PC-9 (cell line): Measurements from ENCODE around the gene ZBTB7C. TPM values are rescaled to one million over a fixed set of nuclear protein-coding genes. Genes with fewer than 3 reads are reported as not detected.

Source experiments
- BruUV-seq: library from RNA; stranded (reverse); fragments of 400-500 nt; replicated peaks from 2 replicates; lab custom pipeline; 2021; lab: Mats Ljungman, UMichigan
- CTCF ChIA-PET: fragments of 300-600 bp; sonication (Branson Sonifier 250); formaldehyde crosslinking; loops from one replicate; lab custom pipeline; 2022; ENCODE audit warnings: antibody characterized with exemption; lab: Charles Lee
- POLR2A ChIA-PET: fragments of 300-600 bp; sonication (Branson Sonifier 250); formaldehyde crosslinking; loops from one replicate; lab custom pipeline; 2022; ENCODE audit warnings: antibody characterized with exemption; ENCODE audit not compliant: unreplicated experiment; lab: Charles Lee
- DNase-seq, 2 experiments: peaks; one replicate each; pipeline versions ENCODE4 v3.0.0 to v3.0.0-alpha.2; 2015 to 2022; ENCODE audit warnings: mixed read lengths in 1 of 2
- H2AFZ ChIP-seq: fragments of 200-600 bp; sonication (generic); 2 replicates; pipeline ENCODE4 v1.8.1; 2017; ENCODE audit warnings: antibody characterized with exemption
- H3F3A ChIP-seq: fragments of 200-600 bp; sonication (generic); 2 replicates; pipeline ENCODE4 v1.8.1; 2017; ENCODE audit warnings: antibody characterized with exemption, mild to moderate bottlenecking, low read depth; ENCODE audit not compliant: insufficient read depth
- H3K27ac ChIP-seq: fragments of 200-600 bp; sonication (generic); 2 replicates; pipeline ENCODE4 v1.6.1; 2016; ENCODE audit warnings: mixed run types
- H3K27me3 ChIP-seq: fragments of 200-600 bp; sonication (generic); 2 replicates; pipeline ENCODE4 v1.6.1; 2016; ENCODE audit warnings: low read depth, mixed run types; ENCODE audit not compliant: insufficient read depth
- H3K36me3 ChIP-seq: fragments of 200-600 bp; sonication (generic); 2 replicates; pipeline ENCODE4 v1.6.1; 2016; ENCODE audit warnings: low read depth, mixed run types
- H3K4me1 ChIP-seq: fragments of 200-600 bp; sonication (generic); replicated peaks from 2 replicates; pipeline ENCODE4 v1.6.1; 2016; ENCODE audit warnings: mixed run types; ENCODE audit not compliant: insufficient read depth
- H3K4me2 ChIP-seq: fragments of 200-600 bp; sonication (generic); 2 replicates; pipeline ENCODE4 v1.6.1; 2017; ENCODE audit warnings: mixed run types
- H3K4me3 ChIP-seq: fragments of 200-600 bp; sonication (generic); 2 replicates; pipeline ENCODE4 v1.6.1; 2016; ENCODE audit warnings: mixed run types
- H3K79me2 ChIP-seq: fragments of 200-600 bp; sonication (generic); 2 replicates; pipeline ENCODE4 v1.6.1; 2017; ENCODE audit warnings: low read depth, mixed run types
- H3K9me2 ChIP-seq: fragments of 200-600 bp; sonication (generic); 2 replicates; pipeline ENCODE4 v1.8.1; 2017; ENCODE audit warnings: mild to moderate bottlenecking; ENCODE audit not compliant: insufficient read depth
- H3K9me3 ChIP-seq: fragments of 200-600 bp; sonication (generic); 2 replicates; pipeline ENCODE4 v1.8.1; 2016; ENCODE audit warnings: low read depth; ENCODE audit not compliant: insufficient read depth
- H4K20me1 ChIP-seq: fragments of 200-600 bp; sonication (generic); 2 replicates; pipeline ENCODE4 v1.8.1; 2017; ENCODE audit not compliant: insufficient read depth
- CTCF ChIP-seq: fragments of 200-600 bp; sonication (generic); conservative IDR thresholded peaks from 2 replicates; pipeline ENCODE4 v1.6.1; 2017; ENCODE audit warnings: mixed run types, antibody characterized with exemption, mild to moderate bottlenecking, moderate library complexity
- EZH2 ChIP-seq: fragments of 200-600 bp; sonication (generic); IDR thresholded peaks from 2 replicates; pipeline ENCODE4 v1.8.0; 2017; ENCODE audit warnings: antibody characterized with exemption, low read depth
- intact Hi-C: fragments of 100-400 bp; cut with micrococcal nuclease; formaldehyde crosslinking; loops from one replicate; pipeline ENCODE4 v1.10.0; 2022; ENCODE audit not compliant: unreplicated experiment
- total RNA-seq: library from RNA; stranded (reverse); gene quantifications from 2 replicates; pipeline ENCODE4 v1.2.3, GENCODE V29; 2021

Gene ZBTB7C
- total RNA-seq, 1 experiment from 2014 or later, result not detected

GRCh38 chr18:48430150-48430549 lies 21.0 kb upstream of the ZBTB7C start:
- Histone ChIP-seq H3K9me3 (no peaks in the 10 kb centered on the region), H4K20me1 (no peaks in the 10 kb centered on the region), H3K4me1 (0 out of 2 replicates have a peak, but pooled peaks cover 5% of the 10 kb centered on the region), H3F3A (no peaks in the 10 kb centered on the region), H3K4me2 (no peak overlapping the region), H3K9me2 (no peaks in the 10 kb centered on the region), H3K27me3 (peaks cover 8% of the 10 kb centered on the region; the same call in 1 of the 2 replicates), H3K4me3 (no peak overlapping the region), H3K79me2 (no peaks in the 10 kb centered on the region), H3K36me3 (no peaks in the 10 kb centered on the region), H2AFZ (no peak overlapping the region), H3K27ac (no peak overlapping the region)
- intact Hi-C loops, result no loop called here
- no peak for TF ChIP-seq EZH2
- TF ChIP-seq CTCF, result no peak
- ChIA-PET CTCF (no interaction called here), POLR2A (no interaction called here)
- no peak for DNase-seq
- no TSS peak for BruUV-seq

DNA sequence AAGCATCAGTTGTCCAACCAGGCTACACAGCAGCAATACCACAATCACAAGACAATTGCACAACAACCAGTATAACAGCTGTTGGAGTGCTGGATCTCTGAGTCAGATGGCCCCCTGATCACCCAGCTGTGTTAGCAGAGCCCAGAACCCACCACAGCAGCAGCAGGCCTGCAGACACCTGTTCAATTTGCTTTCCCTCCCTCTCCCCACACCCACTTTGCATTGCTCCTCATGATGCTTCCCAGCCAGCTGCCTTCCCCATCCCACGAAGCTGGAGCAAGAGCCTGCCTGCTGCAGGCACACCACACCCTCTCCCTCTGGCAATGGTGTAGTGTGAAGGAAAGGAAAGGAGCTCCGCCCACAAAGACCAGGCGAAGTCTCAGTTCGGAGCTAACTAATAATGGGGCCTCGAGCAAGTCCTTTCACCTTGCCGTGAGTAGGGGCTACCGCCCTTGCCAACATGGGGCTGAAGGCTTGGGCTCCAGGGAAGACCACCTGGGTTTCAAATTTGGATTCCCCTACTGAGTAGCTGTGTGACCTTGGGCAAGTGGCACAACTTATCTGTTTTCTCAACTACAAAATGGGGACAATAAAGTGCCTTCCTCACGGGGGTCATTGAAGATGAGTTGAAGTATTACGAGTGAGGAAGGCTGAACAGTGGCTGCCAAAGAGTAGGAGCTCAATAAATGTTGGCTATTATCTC lies 19.4 kb upstream of the ZBTB7C start:
- Histone ChIP-seq H3K36me3 (no peaks in the 10 kb centered on the region), H3K27ac (no peak overlapping the region), H2AFZ (no peak overlapping the region), H4K20me1 (no peaks in the 10 kb centered on the region), H3K27me3 (peaks cover 8% of the 10 kb centered on the region; the same call in 1 of the 2 replicates), H3K4me2 (no peak overlapping the region), H3K79me2 (no peaks in the 10 kb centered on the region), H3K4me3 (no peak overlapping the region), H3F3A (no peaks in the 10 kb centered on the region), H3K4me1 (0 out of 2 replicates have a peak, but pooled peaks cover 4% of the 10 kb centered on the region), H3K9me3 (no peaks in the 10 kb centered on the region), H3K9me2 (no peaks in the 10 kb centered on the region)
- TF ChIP-seq CTCF, result no peak
- TF ChIP-seq EZH2, result no peak
- no peak for DNase-seq
- intact Hi-C loops, result no loop called here
- POLR2A ChIA-PET, result no interaction called here
- CTCF ChIA-PET, result no interaction called here
- no TSS peak for BruUV-seq

- no peaks in the 10 kb centered on the region for H3K36me3 ChIP-seq
- no peaks in the 10 kb centered on the region for H3K9me3 ChIP-seq
- CTCF ChIA-PET, result no interaction called here
- no TSS peak for BruUV-seq
- no peaks in the 10 kb centered on the region for H4K20me1 ChIP-seq
- no peaks in the 10 kb centered on the region for H3K79me2 ChIP-seq
- H3K4me1 ChIP-seq, result no peaks in the 10 kb centered on the region
- no peaks in the 10 kb centered on the region for H3K9me2 ChIP-seq
- no peaks in the 10 kb centered on the region for H3F3A ChIP-seq
- no peak overlapping the region for H2AFZ ChIP-seq
- H3K27me3 ChIP-seq, result peaks cover 8% of the 10 kb centered on the region; the same call in 1 of the 2 replicates
- H3K4me3 ChIP-seq, result no peak overlapping the region
- intact Hi-C loops, result no loop called here
- no peak overlapping the region for H3K4me2 ChIP-seq
- POLR2A ChIA-PET, result no interaction called here
- no peak for TF ChIP-seq EZH2
- TF ChIP-seq CTCF, result no peak
- no peak overlapping the region for H3K27ac ChIP-seq
- no peak for DNase-seq
Measured at GRCh38 chr18:48422947-48423378, 13.8 kb upstream of the ZBTB7C start.
